NCI-H1105 treated with DMSO at 0.1 percent for 48 hours (cell line): ENCODE results near the gene NRL.

Experiments
- DNase-seq: peaks from one replicate; lab custom pipeline; 2025; lab: John Stamatoyannopoulos, UW

NRL gene

DNA sequence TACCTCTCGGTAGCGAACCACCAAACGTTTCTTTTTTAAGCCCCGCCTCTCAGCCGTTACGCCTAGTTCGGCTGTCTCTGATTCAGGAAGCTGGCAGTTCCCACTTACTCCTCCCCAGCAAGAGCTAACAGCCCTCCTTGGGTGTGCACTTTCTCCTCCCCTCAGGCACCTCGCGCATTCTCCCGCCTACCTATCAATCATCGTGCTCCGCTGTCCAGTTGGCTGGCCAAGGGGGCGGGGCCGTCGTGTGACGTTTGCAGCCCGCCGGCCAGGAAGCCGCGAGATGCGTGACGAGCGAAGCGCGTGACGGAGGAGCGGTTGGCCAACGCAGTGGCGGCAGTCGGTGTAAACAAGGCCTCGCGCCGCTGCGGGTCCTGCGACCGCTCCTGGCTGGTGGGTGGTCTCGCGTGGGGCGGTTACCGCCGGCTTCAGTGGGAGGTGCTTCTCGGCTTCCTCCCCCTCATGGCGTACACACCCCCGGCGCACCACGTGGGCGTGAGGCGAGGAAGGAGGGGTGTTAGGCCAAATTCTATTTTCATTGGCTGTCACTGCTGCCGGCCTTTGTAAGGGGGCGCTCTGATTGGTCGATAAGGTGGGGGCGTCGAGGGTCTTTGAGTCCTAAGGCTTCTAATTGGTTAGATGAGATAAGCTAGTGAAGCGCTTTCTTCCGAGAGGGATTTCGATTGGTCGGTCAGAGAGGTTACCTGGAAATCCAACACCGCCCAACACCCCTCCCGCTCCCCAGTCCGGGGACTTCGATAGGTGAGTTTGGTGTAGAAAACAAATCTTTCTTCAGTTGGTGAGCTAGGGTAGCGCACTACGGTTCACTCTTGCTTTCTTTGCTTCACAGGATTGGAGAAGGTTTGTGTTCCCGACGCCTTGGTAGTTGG is at the start of gene NRL, which contains the start of gene DCAF11:
Gene NRL (minus strand): TSS at position 418 of the 890 bp plus-strand sequence. CDS start 32,101 bp downstream, outside the sequence.
Gene DCAF11 (plus strand): TSS at position 246 of the 890 bp plus-strand sequence. CDS start 818 bp downstream, outside the sequence.
- peak; percentile 100 for DNase-seq

DNA sequence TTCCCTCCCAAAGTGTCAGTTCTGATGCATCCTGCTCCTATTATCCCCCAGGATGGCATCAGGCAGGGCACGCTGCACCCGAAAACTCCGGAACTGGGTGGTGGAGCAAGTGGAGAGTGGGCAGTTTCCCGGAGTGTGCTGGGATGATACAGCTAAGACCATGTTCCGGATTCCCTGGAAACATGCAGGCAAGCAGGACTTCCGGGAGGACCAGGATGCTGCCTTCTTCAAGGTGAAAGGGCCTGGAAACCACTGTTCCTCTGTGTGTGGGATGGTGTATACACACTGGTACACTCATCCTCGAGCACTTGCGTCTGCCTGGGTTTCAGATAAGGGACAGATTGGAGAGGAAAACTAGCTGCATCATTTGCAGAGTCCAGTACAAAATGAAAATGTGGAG is 47.3 kb upstream of the NRL start:
- no peak for DNase-seq

DNA sequence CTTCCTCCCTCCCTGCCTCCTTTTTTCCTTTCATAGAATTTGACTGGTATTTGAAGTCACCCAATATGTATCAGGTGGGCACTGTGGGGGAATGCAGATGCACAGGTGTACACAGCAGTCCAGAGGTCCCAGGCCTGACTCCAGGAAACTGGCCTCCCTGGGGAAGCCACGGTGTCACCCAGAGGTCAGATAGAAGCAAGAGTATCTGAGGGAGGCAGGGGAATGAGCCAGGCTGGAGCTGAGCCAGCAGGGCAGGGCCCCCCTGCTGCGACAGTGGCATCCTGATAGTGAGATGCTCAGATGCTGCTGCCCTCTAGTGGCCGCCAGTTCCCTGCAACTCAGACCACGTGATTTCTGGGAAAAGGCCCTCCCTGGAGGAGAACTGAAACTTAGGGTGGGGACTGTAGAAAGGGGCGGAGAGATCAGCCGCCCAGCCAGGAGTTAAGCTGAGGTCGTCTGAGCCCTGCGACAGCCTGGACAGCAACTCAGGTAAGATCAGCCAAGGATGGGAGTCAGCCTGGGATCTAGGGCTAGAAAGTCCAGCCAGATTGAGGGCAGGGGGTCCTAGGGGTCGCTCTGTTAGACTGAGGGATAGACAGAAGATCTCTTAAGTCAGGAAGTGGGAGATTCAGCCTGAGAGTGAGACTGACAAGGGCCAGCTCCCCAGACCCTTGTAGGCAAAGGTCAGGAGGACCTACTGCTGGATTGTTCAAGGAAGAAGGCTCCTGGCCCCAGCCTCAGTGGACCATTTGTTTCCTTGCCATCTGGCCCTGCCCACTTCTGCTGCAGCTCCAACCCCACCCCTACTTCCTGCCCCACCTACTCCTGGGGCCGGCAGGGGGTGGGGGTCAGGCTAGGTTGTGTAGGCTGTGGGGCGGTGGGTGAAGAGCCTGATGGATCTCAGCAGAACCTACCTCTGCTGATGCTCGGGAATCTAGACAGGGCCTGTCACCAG is 46.4 kb upstream of the NRL start, which contains the start of gene IRF9:
Gene IRF9 (plus strand): TSS at position 416 of the 955 bp plus-strand sequence. CDS start 880 bp downstream, outside the sequence.
- DNase-seq: peak; percentile 96

DNA sequence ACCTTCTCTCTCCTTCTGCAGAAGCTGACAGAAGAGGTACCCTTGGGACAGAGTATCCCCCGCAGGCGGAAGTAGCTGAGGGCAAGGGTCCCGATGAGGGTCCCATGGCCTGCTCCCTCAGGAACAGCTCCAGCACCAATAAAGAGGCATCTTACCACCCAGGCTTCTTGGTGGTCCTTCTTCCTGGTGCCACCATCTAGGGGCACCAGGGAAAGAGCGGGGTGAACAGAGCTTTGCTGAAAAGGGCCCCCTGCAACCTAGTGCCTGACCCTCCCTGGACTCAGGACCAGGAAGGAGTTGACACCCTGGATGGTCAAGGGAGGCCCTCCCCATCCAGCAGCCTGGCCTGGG is 45.7 kb upstream of the NRL start:
- DNase-seq: no peak

DNA sequence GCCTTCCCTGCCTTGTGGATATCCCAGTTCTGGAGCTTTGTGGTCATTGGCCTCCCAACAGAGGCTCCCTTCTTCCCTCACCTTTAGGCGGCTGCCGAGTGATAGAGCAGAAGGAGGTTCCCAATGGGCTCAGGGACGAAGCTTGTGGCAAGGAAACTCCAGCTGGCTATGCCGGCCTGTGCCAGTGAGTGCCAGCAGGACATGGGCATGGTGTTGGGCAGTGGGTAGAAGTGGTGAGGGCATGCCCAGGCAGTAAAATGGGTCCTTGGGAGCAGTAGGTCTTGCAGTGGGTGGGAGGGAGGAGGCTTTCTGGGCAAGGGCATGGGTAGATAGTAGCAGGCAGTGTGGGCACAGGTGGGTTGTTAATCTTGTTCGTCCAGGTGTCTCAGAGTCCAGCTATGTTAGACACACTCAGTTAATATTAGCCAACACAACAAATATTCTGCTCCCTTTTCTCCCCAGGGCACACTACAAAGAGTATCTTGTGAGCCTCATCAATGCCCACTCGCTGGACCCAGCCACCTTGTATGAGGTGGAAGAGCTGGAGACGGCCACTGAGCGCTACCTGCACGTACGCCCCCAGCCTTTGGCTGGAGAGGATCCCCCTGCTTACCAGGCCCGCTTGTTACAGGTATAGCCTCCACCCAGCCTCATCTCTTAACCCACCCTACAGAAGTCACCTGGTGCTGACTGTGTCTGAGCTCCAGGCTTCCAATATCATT is 45.2 kb upstream of the NRL start:
- no peak for DNase-seq

DNA sequence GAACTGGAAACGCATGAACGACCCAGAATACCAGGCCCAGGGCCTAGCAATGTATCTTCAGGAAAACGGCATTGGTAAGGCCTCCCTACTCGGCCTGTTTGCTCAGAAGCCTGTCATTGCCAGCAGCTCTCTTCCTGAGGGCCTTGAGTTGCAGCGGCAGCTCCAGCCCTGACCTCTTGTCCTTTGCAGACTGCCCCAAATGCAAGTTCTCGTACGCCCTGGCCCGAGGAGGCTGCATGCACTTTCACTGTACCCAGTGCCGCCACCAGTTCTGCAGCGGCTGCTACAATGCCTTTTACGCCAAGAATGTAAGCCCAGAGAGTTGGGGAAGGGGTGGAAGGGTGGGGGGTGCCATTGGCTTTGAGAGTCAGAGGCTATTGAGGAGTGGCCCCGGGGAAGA is 42.6 kb upstream of the NRL start:
- no peak for DNase-seq

DNA sequence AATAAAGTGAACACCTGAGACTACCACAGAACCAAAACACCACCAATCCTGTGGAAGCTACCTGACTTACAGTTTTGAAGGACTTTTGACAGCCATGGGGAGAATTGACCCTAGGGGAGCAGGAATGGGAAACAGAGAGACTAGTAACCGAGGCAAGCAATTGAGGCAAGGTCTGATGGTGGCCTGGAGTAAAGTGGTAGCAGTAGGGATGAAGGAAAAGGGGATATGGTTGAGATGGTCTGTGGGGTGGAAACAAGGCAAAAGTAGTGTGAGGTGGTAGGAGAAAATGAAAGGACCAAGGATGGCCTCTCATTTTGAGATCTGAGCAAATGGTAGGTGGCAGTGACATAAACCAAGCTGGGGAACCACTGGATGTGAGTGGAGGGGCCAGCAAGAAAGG is 42.1 kb upstream of the NRL start:
- no peak for DNase-seq

DNA sequence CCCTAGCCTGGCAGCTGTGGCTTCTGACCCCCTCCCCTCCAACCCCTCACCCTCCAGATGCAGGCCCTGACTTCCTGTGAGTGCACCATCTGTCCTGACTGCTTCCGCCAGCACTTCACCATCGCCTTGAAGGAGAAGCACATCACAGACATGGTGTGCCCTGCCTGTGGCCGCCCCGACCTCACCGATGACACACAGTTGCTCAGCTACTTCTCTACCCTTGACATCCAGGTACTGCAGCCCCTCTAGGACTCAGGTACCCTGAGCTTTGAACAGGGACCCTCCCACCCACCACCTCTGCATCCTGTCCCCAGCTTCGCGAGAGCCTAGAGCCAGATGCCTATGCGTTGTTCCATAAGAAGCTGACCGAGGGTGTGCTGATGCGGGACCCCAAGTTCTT is 40.4 kb upstream of the NRL start:
- no peak for DNase-seq

DNA sequence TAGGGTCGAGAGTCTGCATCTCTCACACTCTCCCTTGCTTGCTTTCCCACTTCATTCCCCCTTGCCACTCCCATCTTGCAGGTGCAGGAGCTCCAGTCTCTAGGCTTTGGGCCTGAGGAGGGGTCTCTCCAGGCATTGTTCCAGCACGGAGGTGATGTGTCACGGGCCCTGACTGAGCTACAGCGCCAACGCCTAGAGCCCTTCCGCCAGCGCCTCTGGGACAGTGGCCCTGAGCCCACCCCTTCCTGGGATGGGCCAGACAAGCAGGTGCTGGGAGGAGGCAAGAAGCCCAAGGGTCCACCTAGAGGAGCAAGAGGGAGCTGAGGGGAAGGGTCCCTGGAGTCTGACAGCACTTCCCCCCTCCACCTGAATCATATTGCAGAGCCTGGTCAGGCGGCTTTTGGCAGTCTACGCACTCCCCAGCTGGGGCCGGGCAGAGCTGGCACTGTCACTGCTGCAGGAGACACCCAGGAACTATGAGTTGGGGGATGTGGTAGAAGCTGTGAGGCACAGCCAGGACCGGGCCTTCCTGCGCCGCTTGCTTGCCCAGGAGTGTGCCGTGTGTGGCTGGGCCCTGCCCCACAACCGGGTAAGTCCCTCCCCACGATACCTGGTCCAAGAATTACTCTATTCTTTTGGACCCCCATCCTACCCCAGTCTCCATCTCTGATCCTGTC is 36.8 kb upstream of the NRL start:
- DNase-seq: no peak

DNA sequence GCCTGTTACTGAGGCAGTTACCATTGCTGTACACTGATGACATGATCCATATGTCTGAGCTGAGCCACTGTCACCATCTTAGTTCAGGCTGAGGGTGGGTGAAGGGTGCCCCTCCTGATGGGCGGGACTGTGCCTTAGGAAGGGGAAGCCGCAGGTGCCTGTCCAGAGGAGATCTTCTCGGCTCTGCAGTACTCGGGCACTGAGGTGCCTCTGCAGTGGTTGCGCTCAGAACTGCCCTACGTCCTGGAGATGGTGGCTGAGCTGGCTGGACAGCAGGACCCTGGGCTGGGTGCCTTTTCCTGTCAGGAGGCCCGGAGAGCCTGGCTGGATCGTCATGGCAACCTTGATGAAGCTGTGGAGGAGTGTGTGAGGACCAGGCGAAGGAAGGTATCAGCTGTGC is 36.2 kb upstream of the NRL start:
- no peak for DNase-seq

DNA sequence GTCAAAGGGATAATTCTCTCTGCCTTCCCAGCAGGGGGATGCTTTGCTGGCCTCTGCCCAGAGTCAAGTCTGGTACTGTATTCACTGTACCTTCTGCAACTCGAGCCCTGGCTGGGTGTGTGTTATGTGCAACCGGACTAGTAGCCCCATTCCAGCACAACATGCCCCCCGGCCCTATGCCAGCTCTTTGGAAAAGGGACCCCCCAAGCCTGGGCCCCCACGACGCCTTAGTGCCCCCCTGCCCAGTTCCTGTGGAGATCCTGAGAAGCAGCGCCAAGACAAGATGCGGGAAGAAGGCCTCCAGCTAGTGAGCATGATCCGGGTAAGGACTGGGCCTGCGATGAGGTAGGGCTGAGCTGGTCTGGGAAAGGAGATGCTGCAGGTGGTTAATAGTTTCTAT is 35.8 kb upstream of the NRL start:
- DNase-seq: no peak

DNA sequence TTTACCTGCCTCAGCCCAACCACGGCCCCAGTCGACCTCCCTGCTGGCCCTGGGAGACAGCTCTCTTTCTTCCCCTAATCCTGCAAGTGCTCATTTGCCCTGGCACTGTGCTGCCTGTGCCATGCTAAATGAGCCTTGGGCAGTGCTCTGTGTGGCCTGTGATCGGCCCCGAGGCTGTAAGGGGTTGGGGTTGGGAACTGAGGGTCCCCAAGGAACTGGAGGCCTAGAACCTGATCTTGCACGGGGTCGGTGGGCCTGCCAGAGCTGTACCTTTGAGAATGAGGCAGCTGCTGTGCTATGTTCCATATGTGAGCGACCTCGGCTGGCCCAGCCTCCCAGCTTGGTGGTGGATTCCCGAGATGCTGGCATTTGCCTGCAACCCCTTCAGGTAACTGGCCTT is 35.3 kb upstream of the NRL start:
- no peak for DNase-seq

DNA sequence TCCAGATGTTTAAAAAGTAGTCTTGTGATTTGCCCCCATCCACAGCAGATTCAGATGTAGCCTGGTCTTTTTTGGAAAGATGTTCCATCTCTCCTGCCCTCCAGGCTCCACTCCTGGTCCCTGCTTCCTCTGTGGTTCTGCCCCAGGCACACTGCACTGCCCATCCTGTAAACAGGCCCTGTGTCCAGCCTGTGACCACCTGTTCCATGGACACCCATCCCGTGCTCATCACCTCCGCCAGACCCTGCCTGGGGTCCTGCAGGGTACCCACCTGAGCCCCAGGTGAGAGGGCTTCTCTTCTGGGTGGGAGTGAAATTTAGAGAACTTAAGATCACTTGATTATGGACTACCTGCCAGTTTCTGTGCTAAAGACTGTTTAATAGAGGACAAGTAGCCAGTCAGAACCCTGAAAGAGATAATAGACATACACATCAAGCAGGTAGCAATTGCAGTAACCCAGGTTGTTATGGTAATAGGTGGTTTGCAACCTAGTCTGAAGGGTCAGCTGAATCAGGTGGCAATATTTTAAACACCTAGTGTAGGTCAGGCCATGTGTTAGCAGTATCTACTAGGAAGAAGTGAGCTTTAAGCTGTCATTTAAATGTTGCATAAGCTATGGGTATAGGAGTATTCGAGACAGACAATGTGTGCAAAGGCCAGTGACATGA is 34.7 kb upstream of the NRL start:
- DNase-seq: no peak

DNA sequence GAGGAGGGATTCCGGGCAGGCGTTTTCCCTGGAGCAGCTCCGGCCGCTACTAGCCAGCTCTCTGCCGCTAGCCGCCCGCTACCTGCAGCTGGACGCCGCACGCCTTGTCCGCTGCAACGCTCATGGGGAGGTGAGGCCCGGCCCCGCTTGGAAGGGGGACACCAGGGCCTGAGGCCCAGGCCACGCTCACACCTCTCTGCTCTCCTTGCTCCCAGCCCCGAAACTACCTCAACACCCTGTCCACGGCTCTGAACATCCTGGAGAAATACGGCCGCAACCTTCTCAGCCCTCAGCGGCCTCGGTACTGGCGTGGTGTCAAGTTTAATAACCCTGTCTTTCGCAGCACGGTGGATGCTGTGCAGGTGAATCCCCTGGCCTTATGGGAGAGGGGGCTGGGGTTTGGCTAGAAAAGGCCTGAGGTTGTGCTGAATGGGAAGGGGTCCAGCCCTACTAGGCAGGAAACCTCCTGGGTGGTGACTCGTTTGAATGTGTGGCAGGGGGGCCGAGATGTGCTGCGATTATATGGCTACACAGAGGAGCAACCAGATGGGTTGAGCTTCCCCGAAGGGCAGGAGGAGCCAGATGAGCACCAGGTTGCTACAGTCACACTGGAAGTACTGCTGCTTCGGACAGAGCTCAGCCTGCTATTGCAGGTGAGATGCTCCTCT is 33.1 kb upstream of the NRL start:
- DNase-seq: no peak

DNA sequence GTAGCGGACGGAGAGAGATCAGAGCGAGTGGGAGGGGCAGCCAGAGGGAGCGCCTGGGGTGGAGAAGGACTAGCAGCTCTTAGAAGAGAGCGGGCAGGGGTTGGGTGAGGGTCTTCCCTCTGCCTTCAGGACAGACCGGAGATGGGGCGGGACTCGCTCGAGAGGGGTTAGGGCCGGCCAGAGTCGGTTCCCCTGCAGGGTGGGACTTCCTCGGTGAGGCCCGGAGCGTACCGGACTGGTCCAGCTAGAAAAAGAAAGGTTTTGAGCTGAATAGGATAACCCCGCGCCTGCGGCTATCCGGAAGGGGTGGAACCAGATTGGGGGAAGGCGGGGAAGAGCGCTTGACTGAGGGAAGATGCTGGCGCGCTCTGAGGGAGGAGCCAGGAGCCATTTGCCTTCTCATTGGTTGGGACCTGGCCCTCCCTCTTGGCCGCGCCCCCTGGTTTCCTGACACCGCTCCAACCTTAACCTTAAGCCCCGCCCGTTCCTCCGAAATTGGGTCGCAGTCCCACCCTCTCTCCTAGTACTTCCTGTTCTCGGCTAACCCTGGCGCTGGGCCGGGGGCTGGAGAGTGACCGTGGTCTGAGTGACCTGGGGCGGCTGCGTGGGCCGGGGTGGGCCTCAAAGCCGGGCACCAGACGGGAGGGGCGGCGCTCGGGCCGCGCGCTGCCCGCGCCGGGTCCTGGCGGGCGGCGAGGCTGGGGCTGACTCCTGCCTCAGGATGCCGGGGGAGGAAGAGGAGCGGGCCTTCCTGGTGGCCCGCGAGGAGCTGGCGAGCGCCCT is 32.4 kb upstream of the NRL start, which contains the start of gene RNF31:
Gene RNF31 (plus strand): TSS at position 521 of the 783 bp plus-strand sequence. CDS start 201 bp downstream, at position 722.
- peak; percentile 98 for DNase-seq

DNA sequence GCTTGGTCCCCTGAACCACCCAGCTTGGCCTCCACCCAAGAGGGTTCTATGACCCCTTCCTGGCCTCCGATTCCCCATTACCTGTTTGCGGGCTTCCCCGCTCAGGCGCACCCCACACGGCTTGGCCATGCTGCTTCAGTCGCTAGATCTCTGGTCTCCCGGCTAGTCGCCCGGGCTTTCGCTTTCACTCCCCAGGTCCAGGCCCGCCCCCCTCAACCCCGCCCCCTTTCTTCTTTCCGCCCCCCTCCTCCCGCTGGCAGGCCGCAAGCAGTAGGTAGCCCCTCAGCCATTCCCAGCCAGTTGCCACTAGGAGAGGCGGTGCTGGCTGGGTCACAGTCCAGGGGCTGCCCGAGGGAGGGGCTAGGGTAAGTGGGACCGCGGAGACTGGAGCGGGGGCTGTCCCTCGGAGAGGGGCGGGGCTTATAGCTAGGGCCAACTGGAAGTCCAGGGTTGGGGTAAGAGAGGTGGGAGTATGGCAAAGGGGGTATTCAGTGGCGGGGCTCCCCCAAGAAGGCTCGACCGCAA is 31.8 kb upstream of the NRL start, which contains the start of gene PSME2:
Gene PSME2 (minus strand): TSS at position 158 of the 525 bp plus-strand sequence. CDS start 29 bp downstream, at position 129.
- peak; percentile 98 for DNase-seq

DNA sequence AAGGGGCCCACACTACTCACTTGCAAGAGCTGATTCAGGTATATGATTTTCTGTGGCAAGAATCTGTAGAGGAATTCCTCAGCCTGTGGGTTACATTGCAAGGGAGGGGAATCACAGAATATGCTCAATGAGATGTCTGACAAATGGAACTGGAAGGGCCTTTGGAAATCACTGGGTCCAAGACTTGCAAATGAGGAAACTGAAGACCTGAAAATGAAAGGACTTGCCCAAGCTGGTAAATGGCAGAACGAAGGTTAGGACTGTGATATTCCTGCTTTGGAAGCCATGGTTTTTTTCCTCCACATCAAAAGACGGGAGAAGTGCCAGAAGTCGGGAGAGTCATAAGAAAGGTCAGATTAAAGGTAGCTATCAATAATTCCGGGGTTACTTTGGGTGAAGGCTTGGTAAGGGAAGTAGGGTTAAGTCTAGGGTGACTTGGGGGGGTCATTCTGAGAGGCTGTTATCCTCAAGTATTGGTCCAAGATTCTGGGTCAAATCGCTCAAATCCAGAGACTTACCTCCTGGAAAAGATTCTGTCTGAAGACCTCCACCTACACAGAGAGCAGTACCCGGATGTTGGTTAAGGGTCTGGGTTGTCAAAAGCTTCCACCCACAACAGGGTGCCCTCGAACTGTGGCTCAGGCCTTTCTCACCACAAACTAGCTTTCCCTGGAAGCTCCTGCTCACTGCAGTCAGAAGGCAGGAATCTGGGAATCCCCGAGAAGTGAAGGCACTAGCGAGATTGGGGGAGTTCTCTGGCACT is 31.1 kb upstream of the NRL start:
- peak; percentile 50 for DNase-seq

DNA sequence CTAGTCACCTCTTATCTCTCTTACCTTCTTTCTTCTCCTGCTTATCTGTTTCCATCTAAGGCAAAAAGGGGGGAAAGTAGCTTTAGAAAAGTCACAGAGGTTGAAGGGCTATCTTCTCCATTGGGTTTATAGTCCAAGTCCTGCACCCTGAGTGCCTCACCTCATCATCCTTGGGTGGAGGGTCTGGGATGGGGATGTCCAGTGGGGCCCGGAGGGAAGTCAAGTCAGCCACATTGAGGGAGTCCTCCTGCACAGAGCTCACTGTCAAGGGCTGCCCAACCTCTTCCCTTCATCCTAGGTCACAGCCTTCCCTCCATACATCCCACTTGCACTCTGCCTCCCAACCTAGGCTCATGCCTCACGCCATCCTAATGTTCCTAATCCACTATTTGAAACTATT is 30.5 kb upstream of the NRL start:
- DNase-seq: no peak
